DOHH2 (cell line): ENCODE measurements around the gene TMEM82.

Experiments used
- H3F3A ChIP-seq: fragments of 200-600 bp; sonication (generic), shearing (Covaris generic); 2 replicates; pipeline ENCODE4 v1.6.0; 2016; ENCODE audit warnings: antibody characterized with exemption, mild to moderate bottlenecking; ENCODE audit not compliant: control insufficient read depth, insufficient read depth
- H3K27ac ChIP-seq: fragments of 200-600 bp; sonication (generic); 2 replicates; pipeline ENCODE4 v1.5.1; 2014; ENCODE audit warnings: low read depth, mild to moderate bottlenecking, low read length, moderate library complexity
- H3K27me3 ChIP-seq: fragments of 200-600 bp; sonication (generic); 2 replicates; pipeline ENCODE4 v1.6.1; 2014; ENCODE audit warnings: mild to moderate bottlenecking, low read length, mixed read lengths; ENCODE audit not compliant: control insufficient read depth
- H3K36me3 ChIP-seq: fragments of 200-600 bp; sonication (generic); 2 replicates; pipeline ENCODE4 v1.6.1; 2014; ENCODE audit warnings: mild to moderate bottlenecking, low read length, moderate library complexity, mixed read lengths; ENCODE audit not compliant: control insufficient read depth
- H3K4me1 ChIP-seq: fragments of 200-600 bp; sonication (generic); 2 replicates; pipeline ENCODE4 v1.6.1; 2014; ENCODE audit warnings: mild to moderate bottlenecking, low read length, mixed read lengths; ENCODE audit not compliant: control insufficient read depth
- H3K4me2 ChIP-seq: fragments of 200-600 bp; sonication (generic); 2 replicates; pipeline ENCODE4 v1.6.0; 2014; ENCODE audit warnings: mild to moderate bottlenecking, low read length, moderate library complexity
- H3K4me3 ChIP-seq: fragments of 200-600 bp; sonication (generic); 2 replicates; pipeline ENCODE4 v1.5.1; 2014; ENCODE audit warnings: mild to moderate bottlenecking, low read length, mixed read lengths
- H3K79me2 ChIP-seq: fragments of 200-600 bp; sonication (generic); 2 replicates; pipeline ENCODE4 v1.6.1; 2014; ENCODE audit warnings: mild to moderate bottlenecking, low read length, mixed read lengths; ENCODE audit not compliant: control insufficient read depth
- H3K9me2 ChIP-seq: fragments of 200-600 bp; sonication (generic); replicated peaks from 2 replicates; pipeline ENCODE4 v1.6.1; 2014; ENCODE audit warnings: mild to moderate bottlenecking, low read length, mixed read lengths; ENCODE audit not compliant: control insufficient read depth
- H3K9me3 ChIP-seq: fragments of 200-600 bp; sonication (generic); 2 replicates; pipeline ENCODE4 v1.6.1; 2014; ENCODE audit warnings: antibody characterized with exemption, low read length, mixed read lengths; ENCODE audit not compliant: control insufficient read depth, insufficient read depth
- H4K20me1 ChIP-seq: fragments of 200-600 bp; sonication (generic); 2 replicates; pipeline ENCODE4 v1.6.0; 2014; ENCODE audit warnings: low read depth, mild to moderate bottlenecking, antibody characterized with exemption, low read length, moderate library complexity; ENCODE audit not compliant: control insufficient read depth, insufficient read depth
- EZH2phosphoT487 ChIP-seq: fragments of 200-600 bp; sonication (generic); IDR thresholded peaks from 2 replicates; pipeline ENCODE4 v1.6.1; 2017; ENCODE audit warnings: borderline replicate concordance, mild to moderate bottlenecking, antibody characterized with exemption, low read length, moderate library complexity, mixed read lengths
- TF ChIP-seq, protein P1 (sequence below): fragments of 200-600 bp; sonication (generic); IDR thresholded peaks from one replicate; pipeline ENCODE4 v1.5.1; 2014; ENCODE audit warnings: antibody characterized with exemption, mild to moderate bottlenecking, low read depth, low read length; ENCODE audit not compliant: poor library complexity, severe bottlenecking

Gene TMEM82

DNA sequence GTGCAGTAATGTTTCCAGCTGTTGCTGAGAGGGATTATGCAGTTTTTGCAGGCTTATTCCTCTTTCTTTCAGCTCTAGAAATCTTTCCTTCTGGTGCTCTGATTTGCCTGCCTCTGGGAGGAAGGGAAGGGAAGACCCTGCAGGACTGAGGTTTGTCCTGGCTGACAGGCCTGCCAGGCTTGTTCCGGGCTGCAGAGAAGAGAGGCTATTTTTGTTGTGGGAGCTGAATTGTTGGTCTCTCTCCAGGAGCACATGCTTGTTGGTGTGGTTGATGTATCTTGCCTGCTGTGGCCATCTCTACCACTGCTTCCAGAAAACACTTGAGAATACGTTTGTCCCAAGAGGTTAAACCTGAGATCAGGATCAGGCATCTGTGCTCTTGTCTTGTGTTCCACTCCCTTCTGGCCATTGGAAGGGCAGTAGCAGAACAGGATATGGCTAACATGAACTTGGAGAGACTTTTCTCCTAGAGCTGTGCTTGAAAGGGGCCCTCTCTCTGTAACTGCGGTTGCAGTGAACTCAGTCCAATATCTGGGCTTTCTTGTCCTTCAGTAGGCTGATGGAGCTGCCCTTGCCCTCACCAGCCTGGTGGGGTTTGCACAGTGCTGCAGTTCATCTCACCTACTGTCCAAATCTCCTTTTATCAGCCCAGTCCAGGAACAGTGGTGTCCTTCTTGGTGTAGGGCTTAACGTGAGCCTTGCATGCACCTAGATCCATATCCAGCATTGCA is 27.7 kb upstream of the TMEM82 start:
- Histone ChIP-seq H3K9me2 (no peaks in the 10 kb centered on the region), H3K27ac (no peak overlapping the region), H3K27me3 (no peaks in the 10 kb centered on the region), H3K36me3 (peaks cover 20% of the 10 kb centered on the region), H3K9me3 (no peaks in the 10 kb centered on the region), H4K20me1 (no peaks in the 10 kb centered on the region), H3F3A (no peaks in the 10 kb centered on the region), H3K79me2 (peaks cover 12% of the 10 kb centered on the region), H3K4me1 (no peaks in the 10 kb centered on the region), H3K4me3 (no peak overlapping the region), H3K4me2 (no peak overlapping the region)
- TF ChIP-seq EZH2phosphoT487: no peak
- TF ChIP-seq, protein P1, sequence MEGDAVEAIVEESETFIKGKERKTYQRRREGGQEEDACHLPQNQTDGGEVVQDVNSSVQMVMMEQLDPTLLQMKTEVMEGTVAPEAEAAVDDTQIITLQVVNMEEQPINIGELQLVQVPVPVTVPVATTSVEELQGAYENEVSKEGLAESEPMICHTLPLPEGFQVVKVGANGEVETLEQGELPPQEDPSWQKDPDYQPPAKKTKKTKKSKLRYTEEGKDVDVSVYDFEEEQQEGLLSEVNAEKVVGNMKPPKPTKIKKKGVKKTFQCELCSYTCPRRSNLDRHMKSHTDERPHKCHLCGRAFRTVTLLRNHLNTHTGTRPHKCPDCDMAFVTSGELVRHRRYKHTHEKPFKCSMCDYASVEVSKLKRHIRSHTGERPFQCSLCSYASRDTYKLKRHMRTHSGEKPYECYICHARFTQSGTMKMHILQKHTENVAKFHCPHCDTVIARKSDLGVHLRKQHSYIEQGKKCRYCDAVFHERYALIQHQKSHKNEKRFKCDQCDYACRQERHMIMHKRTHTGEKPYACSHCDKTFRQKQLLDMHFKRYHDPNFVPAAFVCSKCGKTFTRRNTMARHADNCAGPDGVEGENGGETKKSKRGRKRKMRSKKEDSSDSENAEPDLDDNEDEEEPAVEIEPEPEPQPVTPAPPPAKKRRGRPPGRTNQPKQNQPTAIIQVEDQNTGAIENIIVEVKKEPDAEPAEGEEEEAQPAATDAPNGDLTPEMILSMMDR: no peak

GRCh38 chr1:15717418-15718125 is 24.7 kb upstream of the TMEM82 start:
- Histone ChIP-seq H3K79me2 (peaks cover 5% of the 10 kb centered on the region), H4K20me1 (no peaks in the 10 kb centered on the region), H3K9me2 (no peaks in the 10 kb centered on the region), H3K27me3 (no peaks in the 10 kb centered on the region), H3K4me1 (no peaks in the 10 kb centered on the region), H3K9me3 (no peaks in the 10 kb centered on the region), H3K27ac (no peak overlapping the region), H3F3A (no peaks in the 10 kb centered on the region), H3K4me2 (no peak overlapping the region), H3K4me3 (no peak overlapping the region), H3K36me3 (peaks cover 23% of the 10 kb centered on the region)
- TF ChIP-seq, protein P1: no peak
- TF ChIP-seq EZH2phosphoT487: no peak

GRCh38 chr1:15718199-15718601 is 24.1 kb upstream of the TMEM82 start:
- no peaks in the 10 kb centered on the region for H3K9me3 ChIP-seq
- H3K4me2 ChIP-seq: no peak overlapping the region
- H3K36me3 ChIP-seq: peaks cover 27% of the 10 kb centered on the region
- H3K27me3 ChIP-seq: no peaks in the 10 kb centered on the region
- H3K4me3 ChIP-seq: no peak overlapping the region
- peaks cover 5% of the 10 kb centered on the region for H3K79me2 ChIP-seq
- H3F3A ChIP-seq: no peaks in the 10 kb centered on the region
- no peak overlapping the region for H3K27ac ChIP-seq
- H3K4me1 ChIP-seq: no peaks in the 10 kb centered on the region
- H3K9me2 ChIP-seq: no peaks in the 10 kb centered on the region
- no peaks in the 10 kb centered on the region for H4K20me1 ChIP-seq
- TF ChIP-seq, protein P1: no peak
- TF ChIP-seq EZH2phosphoT487: no peak
